Keratinocyte (primary cell): ENCODE measurements around the gene MYOC. TPM values are rescaled to one million over a fixed set of nuclear protein-coding genes. Genes with fewer than 3 reads are reported as not detected.
A peak's percentile ranks its signal among the peaks of the same experiment; 100 is the strongest.

Experiments
- DNase-seq: peaks from one replicate; pipeline ENCODE4 v3.0.0-alpha.2; 2011; ENCODE audit warnings: low read depth, missing footprints, low spot score
- FAIRE-seq: peaks from 2 replicates; lab custom pipeline; 2011; peaks lifted over from hg19 to GRCh38; lab: Jason Lieb, UNC
- H2AFZ ChIP-seq: 2 replicates; pipeline ENCODE4 v1.6.0; 2012; ENCODE audit warnings: low read length, control low read depth, inconsistent platforms; ENCODE audit not compliant: control insufficient read depth
- H3K27ac ChIP-seq: 2 replicates; pipeline ENCODE4 v1.5.1; 2011; ENCODE audit warnings: low read length; ENCODE audit not compliant: control insufficient read depth, insufficient read depth
- H3K27me3 ChIP-seq: 3 replicates; pipeline ENCODE4 v1.6.0; 2011; ENCODE audit warnings: low read length; ENCODE audit not compliant: control insufficient read depth, insufficient read depth; ENCODE audit errors: extremely low read depth
- H3K36me3 ChIP-seq, 2 experiments: 2 replicates in 1 of 2; 3 replicates in 1 of 2; pipeline ENCODE4 v1.5.1; 2011; ENCODE audit warnings: low read length in 2 of 2, mild to moderate bottlenecking in 1 of 2; ENCODE audit not compliant: control insufficient read depth in 2 of 2, insufficient read depth in 2 of 2; ENCODE audit errors: extremely low read depth in 1 of 2
- H3K4me1 ChIP-seq: 3 replicates; pipeline ENCODE4 v1.5.1; 2011; ENCODE audit warnings: low read length; ENCODE audit not compliant: control insufficient read depth, insufficient read depth; ENCODE audit errors: extremely low read depth
- H3K4me2 ChIP-seq: 3 replicates; pipeline ENCODE4 v1.6.0; 2011; ENCODE audit warnings: low read depth, low read length; ENCODE audit not compliant: control insufficient read depth, insufficient read depth; ENCODE audit errors: extremely low read depth
- H3K4me3 ChIP-seq, 3 experiments: fragments of 200-600 bp in 1 of 3; sonication (generic) in 1 of 3; 2 replicates in 2 of 3; 3 replicates in 1 of 3; pipeline ENCODE4 v1.5.1; 2011 to 2016; ENCODE audit warnings: low read length in 3 of 3, mild to moderate bottlenecking in 3 of 3, control low read depth in 2 of 3, inconsistent platforms in 1 of 3, low read depth in 1 of 3, mixed read lengths in 1 of 3, mixed run types in 1 of 3, moderate library complexity in 1 of 3; ENCODE audit not compliant: control insufficient read depth in 2 of 3, insufficient read depth in 2 of 3; ENCODE audit errors: extremely low read depth in 1 of 3
- H3K79me2 ChIP-seq: 2 replicates; pipeline ENCODE4 v1.6.0; 2012; ENCODE audit warnings: low read length; ENCODE audit not compliant: control insufficient read depth, insufficient read depth
- H3K9ac ChIP-seq: 3 replicates; pipeline ENCODE4 v1.6.0; 2011; ENCODE audit warnings: low read length; ENCODE audit not compliant: control insufficient read depth, insufficient read depth; ENCODE audit errors: extremely low read depth
- H3K9me1 ChIP-seq: 3 replicates; pipeline ENCODE4 v1.6.0; 2011; ENCODE audit warnings: low read length; ENCODE audit not compliant: control insufficient read depth, insufficient read depth; ENCODE audit errors: extremely low read depth
- H3K9me3 ChIP-seq: 2 replicates; pipeline ENCODE4 v1.5.1; 2012; ENCODE audit warnings: low read depth, low read length; ENCODE audit not compliant: control insufficient read depth
- H4K20me1 ChIP-seq: 3 replicates; pipeline ENCODE4 v1.6.0; 2011; ENCODE audit warnings: low read length; ENCODE audit not compliant: control insufficient read depth, insufficient read depth; ENCODE audit errors: extremely low read depth
- CTCF ChIP-seq, 3 experiments: IDR thresholded peaks in 1 of 3; conservative IDR thresholded peaks in 1 of 3; optimal IDR thresholded peaks in 1 of 3; 2 replicates in 2 of 3; 3 replicates in 1 of 3; pipeline versions ENCODE3 to v1.5.1; 2011; ENCODE audit warnings: low read length in 3 of 3, mild to moderate bottlenecking in 3 of 3, moderate library complexity in 2 of 3, control low read depth in 1 of 3, inconsistent platforms in 1 of 3; ENCODE audit not compliant: insufficient read depth in 2 of 3; ENCODE audit errors: extremely low read depth in 1 of 3
- EZH2 ChIP-seq: IDR thresholded peaks from one replicate; pipeline ENCODE4 v1.6.1; 2012; ENCODE audit warnings: inconsistent platforms, mild to moderate bottlenecking, low read length, moderate library complexity
- dilution Hi-C: fragments of 300-500 bp; cut with MboI; formaldehyde crosslinking; loops from one replicate; pipeline ENCODE4 v1.7.0; 2020; ENCODE audit warnings: low sequenced_read_pairs; ENCODE audit not compliant: extremely low pct_ligation_motif_present
- polyA plus RNA-seq, 5 experiments: library from polyadenylated mRNA; depleted of rRNA in 3 of 5; stranded (reverse) in 3 of 5; stranded (forward) in 1 of 5; unstranded in 1 of 5; fragments of >200 nt; gene quantifications; 1 replicate in 1 of 5; 2 replicates in 3 of 5; 3 replicates in 1 of 5; pipeline versions ENCODE4 v1.2.1 to v1.2.3, GENCODE V29; 2011 to 2012; ENCODE audit warnings: missing spikeins in 2 of 5, low read depth in 1 of 5, low replicate concordance in 1 of 5

Gene MYOC
- polyA plus RNA-seq, 1 donor (not counting 4 experiments of a cell fraction or from before 2014, with no cell fraction given) = not detected

GRCh38 chr1:171645553-171646248 is 6.8 kb downstream of the MYOC start:
- FAIRE-seq = no peak

GRCh38 chr1:171644805-171645483 is 7.5 kb downstream of the MYOC start:
- Histone ChIP-seq H3K4me3 (no peak overlapping the region), H3K36me3 (no peaks in the 10 kb centered on the region), H3K9me3 (no peaks in the 10 kb centered on the region), H3K27me3 (no peaks in the 10 kb centered on the region), H3K79me2 (no peaks in the 10 kb centered on the region), H4K20me1 (no peaks in the 10 kb centered on the region), H3K27ac (no peak overlapping the region), H3K9ac (no peak overlapping the region), H3K9me1 (no peaks in the 10 kb centered on the region), H3K4me1 (no peaks in the 10 kb centered on the region), H3K4me2 (peak overlapping the region; percentile 65), H2AFZ (peak overlapping the region; percentile 83)
- peak; percentile 67 for FAIRE-seq
- dilution Hi-C loops = loop anchor here (25.0 kb wide), 1 partner anchor 342 kb away; no protein-coding TSS in a partner anchor
- TF ChIP-seq EZH2 (no peak), CTCF (optimal IDR thresholded peaks at IDR 0.05 in 1 of 3, IDR thresholded peaks at IDR 0.05 in 1 of 3, conservative IDR thresholded peaks at IDR 0.05 in 1 of 3; ENCODE audit: extremely low read depth in 1 of 3, insufficient read depth in 2 of 3, low read length in 3 of 3) (peak; percentile 83 to 93 (median 91))
- peak; percentile 56 for DNase-seq

More at GRCh38 chr1:171645553-171646248, 6.8 kb downstream of the MYOC start:
- no peaks in the 10 kb centered on the region for H3K9me1 ChIP-seq
- H3K4me3 ChIP-seq = no peak overlapping the region
- no peaks in the 10 kb centered on the region for H3K9me3 ChIP-seq
- H3K27ac ChIP-seq = no peak overlapping the region
- no peak for TF ChIP-seq CTCF (optimal IDR thresholded peaks at IDR 0.05 in 1 of 3, IDR thresholded peaks at IDR 0.05 in 1 of 3, conservative IDR thresholded peaks at IDR 0.05 in 1 of 3; ENCODE audit: extremely low read depth in 1 of 3, insufficient read depth in 2 of 3, low read length in 3 of 3)
- TF ChIP-seq EZH2 = no peak
- no peaks in the 10 kb centered on the region for H3K4me1 ChIP-seq
- no peak overlapping the region for H3K4me2 ChIP-seq
- dilution Hi-C loops = loop anchor here (25.0 kb wide), 1 partner anchor 342 kb away; no protein-coding TSS in a partner anchor
- H3K79me2 ChIP-seq = no peaks in the 10 kb centered on the region
- no peaks in the 10 kb centered on the region for H3K36me3 ChIP-seq
- H3K27me3 ChIP-seq = peaks cover under 1% of the 10 kb centered on the region
- H4K20me1 ChIP-seq = no peaks in the 10 kb centered on the region
- no peak for DNase-seq
- H2AFZ ChIP-seq = peak overlapping the region; percentile 83
- H3K9ac ChIP-seq = no peak overlapping the region
